ENCODE data around the gene IRF2BP2. TPM values are rescaled to one million over a fixed set of nuclear protein-coding genes. Genes with fewer than 3 reads are reported as not detected.

IRF2BP2 gene
- polyA plus RNA-seq (2013, experiment 1 of 2), result 28.8 TPM
- polyA plus RNA-seq (2013, experiment 2 of 2), result 29.3 TPM

DNA sequence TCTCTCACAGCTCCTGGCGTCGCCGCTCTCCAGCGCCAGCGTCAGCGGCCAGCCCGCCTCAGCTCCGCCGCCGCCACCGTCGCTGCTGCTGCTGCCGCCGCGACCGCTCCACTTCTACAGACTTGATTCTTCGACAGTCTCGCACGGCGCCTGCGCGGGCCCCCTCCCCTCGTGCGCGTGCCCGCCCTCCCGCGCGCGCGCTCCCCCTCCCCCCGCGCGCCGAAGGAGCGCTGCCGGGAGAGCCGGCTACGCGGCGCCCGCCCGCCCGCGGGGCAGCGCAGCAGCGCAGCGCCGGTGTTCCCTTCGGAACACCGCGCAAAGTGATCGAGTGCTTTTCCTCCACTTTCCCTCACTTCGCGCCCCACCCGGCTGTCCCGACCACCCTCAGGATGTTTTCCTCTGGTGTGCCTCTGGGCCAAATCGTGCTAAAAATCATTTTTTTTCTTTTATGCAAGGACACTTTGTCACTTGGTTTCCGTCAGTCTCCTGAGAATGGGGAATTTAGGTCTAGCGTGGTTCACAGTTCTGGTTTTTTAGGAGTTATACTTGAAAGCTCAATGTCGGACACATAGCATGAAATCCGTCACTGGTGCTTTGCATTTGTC lies at the start of gene IRF2BP2:
IRF2BP2 (minus strand) TSS at position 118 of the 605 bp plus-strand sequence. CDS start 684 bp downstream, outside the sequence.
- Histone ChIP-seq H3K23ac (ENCODE audit: low read depth, low read length, poor library complexity) (peak within 1 kb of the TSS; percentile 95), H3K36me3 (replicated peaks in 1 of 2; ENCODE audit: control insufficient read depth in 2 of 2, insufficient read depth in 2 of 2, low read length in 2 of 2) (peaks cover 3 to 34% of the 10 kb centered on the region in 2 donors), H2AFZ (ENCODE audit: low read length) (peak within 1 kb of the TSS; percentile 85), H3K9me3 (replicated peaks in 1 of 2; ENCODE audit: control insufficient read depth in 2 of 2, insufficient read depth in 1 of 2, low read depth in 1 of 2, low read length in 2 of 2) (no peaks in the 10 kb centered on the region), H3K18ac (ENCODE audit: low read length) (peak within 1 kb of the TSS; percentile 94), H2BK15ac (ENCODE audit: low read length) (peak within 1 kb of the TSS; percentile 64), H2BK5ac (ENCODE audit: low read length) (peak within 1 kb of the TSS; percentile 79), H2BK12ac (ENCODE audit: low read length) (no peak within 1 kb of the TSS), H3K27me3 (ENCODE audit: control insufficient read depth in 3 of 3, insufficient read depth in 3 of 3, low read depth in 1 of 3, low read length in 3 of 3) (no peaks in the 10 kb centered on the region), H3K4me3 (ENCODE audit: low read length in 2 of 2) (peak within 1 kb of the TSS; percentile 63 to 96), H4K91ac (ENCODE audit: low read depth, low read length, poor library complexity) (peak within 1 kb of the TSS; percentile 56), H3K14ac (ENCODE audit: low read length) (peak within 1 kb of the TSS; percentile 78), H3K4me1 (ENCODE audit: control insufficient read depth in 2 of 2, insufficient read depth in 1 of 2, low read depth in 1 of 2, low read length in 2 of 2) (peaks cover 25 to 35% of the 10 kb centered on the region in 2 donors), H3K4ac (ENCODE audit: low read length) (no peak within 1 kb of the TSS), H3K79me1 (ENCODE audit: low read depth, low read length) (peaks cover 7% of the 10 kb centered on the region), H2AK5ac (ENCODE audit: low read depth, low read length) (peak within 1 kb of the TSS; percentile 74), H3K4me2 (ENCODE audit: insufficient read depth, low read length, poor library complexity, severe bottlenecking) (peak within 1 kb of the TSS; percentile 88), H4K8ac (ENCODE audit: low read depth, low read length) (no peak within 1 kb of the TSS), H3K9ac (ENCODE audit: low read depth, low read length, poor library complexity) (peak within 1 kb of the TSS; percentile 98), H2BK120ac (ENCODE audit: low read depth, low read length) (peak within 1 kb of the TSS; percentile 38), H3K27ac (replicated peaks; ENCODE audit: low read length) (peak within 1 kb of the TSS; percentile 89)
- WGBS, 2 donors (ENCODE audit: extremely low coverage in 2 of 2, insufficient read length in 2 of 2, insufficient replicate concordance in 1 of 2), result no CpG with 5 or more reads among the region's 62 CpGs
- peak; percentile 83 for DNase-seq (ENCODE audit: low spot score)

DNA sequence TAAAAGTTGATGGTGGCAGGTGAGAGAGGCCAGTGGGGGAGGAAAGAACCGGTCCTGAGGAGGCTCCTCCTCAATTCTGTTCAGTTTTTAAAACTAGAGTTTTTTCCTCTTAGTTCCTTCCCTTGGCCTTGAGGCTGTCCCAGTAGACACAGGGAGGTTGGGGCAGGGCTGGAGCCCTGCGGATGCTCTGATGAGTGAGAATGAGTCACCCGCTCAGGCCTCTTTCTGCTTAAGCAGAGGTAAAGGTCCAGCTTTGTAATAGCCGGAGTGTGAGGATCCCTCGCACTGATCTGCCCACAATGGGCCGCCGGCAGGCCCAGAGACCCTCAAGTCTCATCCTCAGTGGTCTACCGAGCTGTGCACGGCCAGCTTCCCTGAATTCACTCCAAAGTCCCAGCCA lies 49.6 kb upstream of the IRF2BP2 start:
- no peak overlapping the region for H3K9ac ChIP-seq (ENCODE audit: low read depth, low read length, poor library complexity)
- H2BK15ac ChIP-seq (ENCODE audit: low read length), result no peak overlapping the region
- no peak overlapping the region for H2AK5ac ChIP-seq (ENCODE audit: low read depth, low read length)
- no peak overlapping the region for H4K91ac ChIP-seq (ENCODE audit: low read depth, low read length, poor library complexity)
- H3K9me3 ChIP-seq (replicated peaks in 1 of 2; ENCODE audit: control insufficient read depth in 2 of 2, insufficient read depth in 1 of 2, low read depth in 1 of 2, low read length in 2 of 2), result no peaks in the 10 kb centered on the region
- no CpG with 5 or more reads among the region's 9 CpGs for WGBS, 2 donors (ENCODE audit: extremely low coverage in 2 of 2, insufficient read length in 2 of 2, insufficient replicate concordance in 1 of 2)
- no peak overlapping the region for H2BK12ac ChIP-seq (ENCODE audit: low read length)
- H3K79me1 ChIP-seq (ENCODE audit: low read depth, low read length), result no peaks in the 10 kb centered on the region
- no peak overlapping the region for H3K14ac ChIP-seq (ENCODE audit: low read length)
- H3K27me3 ChIP-seq (ENCODE audit: control insufficient read depth in 3 of 3, insufficient read depth in 3 of 3, low read depth in 1 of 3, low read length in 3 of 3), result no peaks in the 10 kb centered on the region
- DNase-seq (ENCODE audit: low spot score), result no peak
- no peak overlapping the region for H3K4me3 ChIP-seq (ENCODE audit: low read length in 2 of 2)
- no peak overlapping the region for H3K4me2 ChIP-seq (ENCODE audit: insufficient read depth, low read length, poor library complexity, severe bottlenecking)
- peaks cover 3 to 4% of the 10 kb centered on the region in 2 donors for H3K4me1 ChIP-seq (ENCODE audit: control insufficient read depth in 2 of 2, insufficient read depth in 1 of 2, low read depth in 1 of 2, low read length in 2 of 2)
- no peak overlapping the region for H4K8ac ChIP-seq (ENCODE audit: low read depth, low read length)
- H2BK5ac ChIP-seq (ENCODE audit: low read length), result no peak overlapping the region
- H2AFZ ChIP-seq (ENCODE audit: low read length), result no peak overlapping the region
- H3K4ac ChIP-seq (ENCODE audit: low read length), result no peak overlapping the region
- H3K18ac ChIP-seq (ENCODE audit: low read length), result no peak overlapping the region
- no peaks in the 10 kb centered on the region for H3K36me3 ChIP-seq (replicated peaks in 1 of 2; ENCODE audit: control insufficient read depth in 2 of 2, insufficient read depth in 2 of 2, low read length in 2 of 2)
- H3K23ac ChIP-seq (ENCODE audit: low read depth, low read length, poor library complexity), result no peak overlapping the region
- H2BK120ac ChIP-seq (ENCODE audit: low read depth, low read length), result no peak overlapping the region
- no peak overlapping the region for H3K27ac ChIP-seq (replicated peaks; ENCODE audit: low read length)

DNA sequence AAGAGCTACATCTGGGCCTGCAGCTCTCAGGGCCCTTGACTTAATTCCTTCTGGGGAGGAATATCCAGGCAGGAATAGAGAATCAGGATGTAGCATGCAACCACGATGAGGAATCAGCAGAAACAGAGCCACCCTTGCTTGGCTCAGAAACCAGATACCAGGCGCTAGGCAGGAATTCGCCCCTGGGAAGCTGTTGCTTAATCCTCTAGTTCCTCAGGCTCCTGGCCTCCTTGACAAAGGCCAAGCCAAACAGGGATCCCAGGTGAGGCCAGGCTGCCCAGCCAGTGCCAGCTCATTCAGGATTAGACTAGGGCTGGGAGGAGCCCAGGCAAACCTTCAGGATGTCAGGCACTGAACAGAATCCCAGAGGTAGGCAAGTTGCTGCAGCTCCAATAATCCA lies 48.2 kb upstream of the IRF2BP2 start:
- no peaks in the 10 kb centered on the region for H3K9me3 ChIP-seq (replicated peaks in 1 of 2; ENCODE audit: control insufficient read depth in 2 of 2, insufficient read depth in 1 of 2, low read depth in 1 of 2, low read length in 2 of 2)
- H3K27me3 ChIP-seq (ENCODE audit: control insufficient read depth in 3 of 3, insufficient read depth in 3 of 3, low read depth in 1 of 3, low read length in 3 of 3), result no peaks in the 10 kb centered on the region
- H2BK5ac ChIP-seq (ENCODE audit: low read length), result no peak overlapping the region
- no CpG with 5 or more reads among the region's 3 CpGs for WGBS, 2 donors (ENCODE audit: extremely low coverage in 2 of 2, insufficient read length in 2 of 2, insufficient replicate concordance in 1 of 2)
- H3K4ac ChIP-seq (ENCODE audit: low read length), result no peak overlapping the region
- H3K23ac ChIP-seq (ENCODE audit: low read depth, low read length, poor library complexity), result no peak overlapping the region
- H2AFZ ChIP-seq (ENCODE audit: low read length), result no peak overlapping the region
- no peak overlapping the region for H3K14ac ChIP-seq (ENCODE audit: low read length)
- H3K79me1 ChIP-seq (ENCODE audit: low read depth, low read length), result no peaks in the 10 kb centered on the region
- no peak overlapping the region for H4K8ac ChIP-seq (ENCODE audit: low read depth, low read length)
- peak overlapping the region; percentile 9 for H3K18ac ChIP-seq (ENCODE audit: low read length)
- H2AK5ac ChIP-seq (ENCODE audit: low read depth, low read length), result no peak overlapping the region
- H4K91ac ChIP-seq (ENCODE audit: low read depth, low read length, poor library complexity), result peak overlapping the region; percentile 49
- no peak for DNase-seq (ENCODE audit: low spot score)
- peaks cover 3 to 4% of the 10 kb centered on the region in 2 donors for H3K4me1 ChIP-seq (ENCODE audit: control insufficient read depth in 2 of 2, insufficient read depth in 1 of 2, low read depth in 1 of 2, low read length in 2 of 2)
- no peaks in the 10 kb centered on the region for H3K36me3 ChIP-seq (replicated peaks in 1 of 2; ENCODE audit: control insufficient read depth in 2 of 2, insufficient read depth in 2 of 2, low read length in 2 of 2)
- H2BK120ac ChIP-seq (ENCODE audit: low read depth, low read length), result no peak overlapping the region
- no peak overlapping the region for H3K4me3 ChIP-seq (ENCODE audit: low read length in 2 of 2)
- H3K4me2 ChIP-seq (ENCODE audit: insufficient read depth, low read length, poor library complexity, severe bottlenecking), result no peak overlapping the region
- no peak overlapping the region for H3K27ac ChIP-seq (replicated peaks; ENCODE audit: low read length)
- no peak overlapping the region for H3K9ac ChIP-seq (ENCODE audit: low read depth, low read length, poor library complexity)
- no peak overlapping the region for H2BK12ac ChIP-seq (ENCODE audit: low read length)
- no peak overlapping the region for H2BK15ac ChIP-seq (ENCODE audit: low read length)

GRCh38 chr1:234656944-234657654 lies 47.1 kb upstream of the IRF2BP2 start:
- Histone ChIP-seq H3K36me3 (replicated peaks in 1 of 2; ENCODE audit: control insufficient read depth in 2 of 2, insufficient read depth in 2 of 2, low read length in 2 of 2) (no peaks in the 10 kb centered on the region), H3K14ac (ENCODE audit: low read length) (no peak overlapping the region), H4K91ac (ENCODE audit: low read depth, low read length, poor library complexity) (no peak overlapping the region), H3K4ac (ENCODE audit: low read length) (no peak overlapping the region), H2BK15ac (ENCODE audit: low read length) (no peak overlapping the region), H3K4me2 (ENCODE audit: insufficient read depth, low read length, poor library complexity, severe bottlenecking) (no peak overlapping the region), H3K9me3 (replicated peaks in 1 of 2; ENCODE audit: control insufficient read depth in 2 of 2, insufficient read depth in 1 of 2, low read depth in 1 of 2, low read length in 2 of 2) (no peaks in the 10 kb centered on the region), H2BK5ac (ENCODE audit: low read length) (no peak overlapping the region), H3K79me1 (ENCODE audit: low read depth, low read length) (no peaks in the 10 kb centered on the region), H3K9ac (ENCODE audit: low read depth, low read length, poor library complexity) (no peak overlapping the region), H3K27me3 (ENCODE audit: control insufficient read depth in 3 of 3, insufficient read depth in 3 of 3, low read depth in 1 of 3, low read length in 3 of 3) (no peaks in the 10 kb centered on the region), H3K23ac (ENCODE audit: low read depth, low read length, poor library complexity) (no peak overlapping the region), H2BK120ac (ENCODE audit: low read depth, low read length) (no peak overlapping the region), H3K18ac (ENCODE audit: low read length) (no peak overlapping the region), H4K8ac (ENCODE audit: low read depth, low read length) (no peak overlapping the region), H2AK5ac (ENCODE audit: low read depth, low read length) (no peak overlapping the region), H3K4me3 (ENCODE audit: low read length in 2 of 2) (no peak overlapping the region), H3K4me1 (ENCODE audit: control insufficient read depth in 2 of 2, insufficient read depth in 1 of 2, low read depth in 1 of 2, low read length in 2 of 2) (peaks cover 3 to 4% of the 10 kb centered on the region in 2 donors), H2BK12ac (ENCODE audit: low read length) (no peak overlapping the region), H2AFZ (ENCODE audit: low read length) (no peak overlapping the region), H3K27ac (replicated peaks; ENCODE audit: low read length) (no peak overlapping the region)
- WGBS, 2 donors (ENCODE audit: extremely low coverage in 2 of 2, insufficient read length in 2 of 2, insufficient replicate concordance in 1 of 2), result no CpG with 5 or more reads among the region's 12 CpGs
- DNase-seq (ENCODE audit: low spot score), result no peak

Measured in neuronal stem cell (in vitro differentiated cells).